HepG2 (cell line): ENCODE results near the gene BAHD1. TPM values are rescaled to one million over a fixed set of nuclear protein-coding genes. Genes with fewer than 3 reads are reported as not detected.

Experiments used
- ATAC-seq: fragments of 200-7000 bp; cut with Tn5 transposase; 3 replicates; pipeline ENCODE4 v1.9.1; 2020; ENCODE audit warnings: mild to moderate bottlenecking, moderate library complexity
- BruUV-seq: library from RNA; stranded (reverse); fragments of 400-500 nt; replicated peaks from 2 replicates; lab custom pipeline; 2021; lab: Mats Ljungman, UMichigan
- CTCF ChIA-PET: fragments of 300-600 bp; formaldehyde crosslinking; extraction: SDS; loops from one replicate; lab custom pipeline; 2021; ENCODE audit warnings: low total read pairs, inconsistent platforms, low intra/inter-chr PET ratio; lab: Yijun Ruan, JAX
- POLR2A ChIA-PET: fragments of 350-600 bp; sonication (Branson Sonifier 250); formaldehyde crosslinking; loops from one replicate; lab custom pipeline; 2020; ENCODE audit warnings: antibody characterized with exemption, inconsistent platforms; lab: Yijun Ruan, JAX
- DNase-seq: peaks from one replicate; pipeline ENCODE4 v3.0.0-alpha.2; 2015; ENCODE audit warnings: low spot score
- FAIRE-seq: peaks from 3 replicates; lab custom pipeline; 2011; peaks lifted over from hg19 to GRCh38; lab: Jason Lieb, UNC
- H2AFZ ChIP-seq: one replicate; pipeline ENCODE4 v1.6.1; 2011; ENCODE audit warnings: low read length, inconsistent platforms
- H3K27ac ChIP-seq: fragments of 300-600 bp; 3 replicates; pipeline ENCODE4 v1.8.0; 2011; ENCODE audit warnings: mixed run types, mild to moderate bottlenecking, mixed read lengths, low read length, inconsistent platforms; ENCODE audit not compliant: insufficient read depth; ENCODE audit errors: extremely low read length
- H3K27me3 ChIP-seq, 2 experiments: fragments of 200-600 bp in 1 of 2; 2 replicates in 1 of 2; 3 replicates in 1 of 2; pipeline versions ENCODE4 v1.6.0 to v1.8.0; 2011; ENCODE audit warnings: low read length in 2 of 2, mild to moderate bottlenecking in 2 of 2, moderate library complexity in 2 of 2, inconsistent platforms in 1 of 2; ENCODE audit not compliant: insufficient read depth in 2 of 2, control insufficient read depth in 1 of 2
- H3K36me3 ChIP-seq, 2 experiments: fragments of 200-600 bp in 1 of 2; replicated peaks in 1 of 2; 2 replicates in 1 of 2; 3 replicates in 1 of 2; pipeline versions ENCODE4 v1.5.1 to v1.8.0; 2011; ENCODE audit warnings: low read length in 2 of 2, inconsistent platforms in 1 of 2; ENCODE audit not compliant: insufficient read depth in 2 of 2, control insufficient read depth in 1 of 2
- H3K4me1 ChIP-seq: 2 replicates; pipeline ENCODE4 v1.5.1; 2012; ENCODE audit warnings: low read length, inconsistent platforms; ENCODE audit not compliant: insufficient read depth
- H3K4me2 ChIP-seq: 2 replicates; pipeline ENCODE4 v1.6.0; 2011; ENCODE audit warnings: low read depth, low read length, inconsistent platforms
- H3K4me3 ChIP-seq, 3 experiments: fragments of 200-600 bp in 1 of 3; sonication (generic), shearing (Covaris generic) in 1 of 3; replicated peaks in 1 of 3; 2 replicates each; pipeline ENCODE4 v1.5.1; 2011 to 2016; ENCODE audit warnings: low read length in 3 of 3, inconsistent platforms in 2 of 3, low read depth in 2 of 3, mild to moderate bottlenecking in 2 of 3, control low read depth in 1 of 3, mixed read lengths in 1 of 3; ENCODE audit not compliant: insufficient read depth in 1 of 3
- H3K79me2 ChIP-seq: one replicate; pipeline ENCODE4 v1.6.1; 2011; ENCODE audit warnings: low read length, inconsistent platforms; ENCODE audit not compliant: insufficient read depth
- H3K9ac ChIP-seq: 2 replicates; pipeline ENCODE4 v1.6.0; 2011; ENCODE audit warnings: mild to moderate bottlenecking, low read depth, low read length, inconsistent platforms; ENCODE audit not compliant: insufficient read depth
- H3K9me3 ChIP-seq: 2 replicates; pipeline ENCODE4 v1.5.1; 2012; ENCODE audit warnings: mild to moderate bottlenecking, low read length
- H4K20me1 ChIP-seq: 2 replicates; pipeline ENCODE4 v1.6.0; 2011; ENCODE audit warnings: inconsistent platforms, mild to moderate bottlenecking, low read length, moderate library complexity; ENCODE audit not compliant: insufficient read depth
- AGO2 ChIP-seq: fragments of 200-400 bp; formaldehyde crosslinking; optimal IDR thresholded peaks from 2 replicates; pipeline ENCODE3; 2017; ENCODE audit warnings: mild to moderate bottlenecking, low read depth, low read length, moderate library complexity
- ASH2L ChIP-seq: fragments of 300-600, 200-600 bp; sonication (generic); IDR thresholded peaks from 2 replicates; pipeline ENCODE4 v1.7.0; 2017; ENCODE audit warnings: low read depth, mild to moderate bottlenecking, moderate library complexity, mixed read lengths, low read length; ENCODE audit not compliant: insufficient read length
- CREB1 ChIP-seq, 2 experiments: fragments of 450-650 bp in 1 of 2; IDR thresholded peaks; 2 replicates each; pipeline ENCODE4 v1.6.1; 2016 to 2017; ENCODE audit warnings: control low read depth in 1 of 2, mild to moderate bottlenecking in 1 of 2, missing compliant biosample characterization in 1 of 2, missing genetic modification characterization in 1 of 2
- GATAD2A ChIP-seq: IDR thresholded peaks from 2 replicates; pipeline ENCODE4 v1.6.1; 2016
- HCFC1 ChIP-seq: fragments of 150-350 bp; IDR thresholded peaks from 2 replicates; pipeline ENCODE4 v1.6.1; 2014; ENCODE audit warnings: low read depth, low read length
- NONO ChIP-seq, 2 experiments: fragments of 450-650 bp in 1 of 2; sonication (generic) in 1 of 2; formaldehyde crosslinking in 1 of 2; IDR thresholded peaks in 1 of 2; conservative IDR thresholded peaks in 1 of 2; 2 replicates each; pipeline versions ENCODE4 v1.6.1 to v1.8.0; 2017 to 2022; ENCODE audit warnings: mild to moderate bottlenecking in 1 of 2, missing genetic modification reagents in 1 of 2, moderate library complexity in 1 of 2
- ONECUT2 ChIP-seq: sonication (generic); formaldehyde crosslinking; IDR thresholded peaks from 2 replicates; pipeline ENCODE4 v1.4.0; 2020; ENCODE audit warnings: missing genetic modification reagents
- RFXANK ChIP-seq: IDR thresholded peaks from 2 replicates; pipeline ENCODE4 v1.6.1; 2016
- RORA ChIP-seq: sonication (generic); formaldehyde crosslinking; IDR thresholded peaks from 2 replicates; pipeline ENCODE4 v1.5.0; 2020; ENCODE audit warnings: mild to moderate bottlenecking, missing genetic modification reagents, moderate library complexity
- SMARCC2 ChIP-seq: fragments of 450-650 bp; IDR thresholded peaks from 2 replicates; pipeline ENCODE4 v1.6.1; 2017; ENCODE audit warnings: antibody characterized with exemption, mild to moderate bottlenecking
- ZNF430 ChIP-seq: sonication (generic); formaldehyde crosslinking; IDR thresholded peaks from 2 replicates; pipeline ENCODE4 v1.9.0; 2021; ENCODE audit warnings: mild to moderate bottlenecking, missing genetic modification reagents
- ZNF543 ChIP-seq: sonication (generic); formaldehyde crosslinking; IDR thresholded peaks from 2 replicates; pipeline ENCODE4 v1.4.0; 2020; ENCODE audit warnings: mild to moderate bottlenecking, missing genetic modification reagents
- ZSCAN31 ChIP-seq: sonication (generic); formaldehyde crosslinking; IDR thresholded peaks from 2 replicates; pipeline ENCODE4 v1.5.0; 2020; ENCODE audit warnings: low read depth, mild to moderate bottlenecking, missing genetic modification reagents
- WGBS: methylation state at CpG from one replicate; pipeline ENCODE4 v1.1.6; 2017; ENCODE audit warnings: low lambda C conversion rate; 5-methylcytosine and 5-hydroxymethylcytosine counted together
- in situ Hi-C: cut with HindIII; loops from 2 replicates; pipeline ENCODE4 v1.10.0; 2017; ENCODE audit warnings: low pct_unique_long_range_greater_than_20kb; ENCODE audit not compliant: extremely low pct_ligation_motif_present
- intact Hi-C: fragments of 100-400 bp; cut with micrococcal nuclease; formaldehyde crosslinking; loops from one replicate; pipeline ENCODE4 v1.10.0; 2022; ENCODE audit not compliant: unreplicated experiment
- polyA plus RNA-seq, 8 experiments: library from polyadenylated mRNA; depleted of rRNA in 3 of 8; stranded (reverse) in 7 of 8; unstranded in 1 of 8; fragments of >200 nt; fragmentation: Illumina TruSeq in 4 of 8; extraction: Trizol in 4 of 8; gene quantifications; 2 replicates each; pipeline versions ENCODE4 v1.2.1 to v1.2.3, GENCODE V29; 2011 to 2016; ENCODE audit warnings: low read depth in 4 of 8, missing spikeins in 1 of 8, mixed read lengths in 1 of 8; ENCODE audit not compliant: insufficient read depth in 1 of 8
- total RNA-seq, 5 experiments: library from RNA; depleted of rRNA; stranded (reverse); fragments of >200 nt; fragmentation: Illumina TruSeq; extraction: Trizol; gene quantifications; 2 replicates each; pipeline ENCODE4 v1.2.3, GENCODE V29; 2016; ENCODE audit warnings: low read depth in 1 of 5

The BAHD1 gene
- total and polyA plus RNA-seq, 2 of the 13 experiments (the other 11 are each of a cell fraction or from before 2014, with no cell fraction given): 3.3 to 8.7 TPM

GRCh38 chr15:40416056-40416455 lies 24.7 kb upstream of the BAHD1 start:
- intact Hi-C loops: no loop called here

GRCh38 chr15:40418126-40418525 lies 22.6 kb upstream of the BAHD1 start:
- 96% methylated on average over 8 of the region's 10 CpGs for WGBS
- in situ Hi-C loops: no loop called here

More at GRCh38 chr15:40416056-40416455, 24.7 kb upstream of the BAHD1 start:
- no peaks in the 10 kb centered on the region; a peak in 1 of 5 replicates for H3K27me3 ChIP-seq
- no peak overlapping the region for H3K4me3 ChIP-seq
- 100% methylated on average over 8 of the region's 14 CpGs for WGBS
- H4K20me1 ChIP-seq: no peaks in the 10 kb centered on the region; the same call in 1 of the 2 replicates
- BruUV-seq: no TSS peak
- ChIA-PET POLR2A (no interaction called here), CTCF (no interaction called here)
- no peaks in the 10 kb centered on the region for H3K9me3 ChIP-seq
- peaks cover 22 to 46% of the 10 kb centered on the region in 2 experiments for H3K36me3 ChIP-seq
- DNase-seq: no peak
- no peaks in the 10 kb centered on the region for H3K79me2 ChIP-seq
- ATAC-seq: no peak
- TF ChIP-seq ZNF430 (CRISPR knock-in tag) (no peak), ASH2L (no peak), NONO (IDR thresholded peaks at IDR 0.05) (no peak), NONO (CRISPR knock-in tag; conservative IDR thresholded peaks at IDR 0.05) (no peak), RFXANK (CRISPR knock-in tag) (no peak), AGO2 (peak; percentile 45)
- in situ Hi-C loops: no loop called here
- no peak for FAIRE-seq
- no peak overlapping the region for H3K9ac ChIP-seq
- no peak overlapping the region for H2AFZ ChIP-seq
- peaks cover 21% of the 10 kb centered on the region for H3K4me1 ChIP-seq
- no peak overlapping the region for H3K27ac ChIP-seq
- H3K4me2 ChIP-seq: no peak overlapping the region

More at GRCh38 chr15:40418126-40418525, 22.6 kb upstream of the BAHD1 start:
- no peak overlapping the region for H3K4me3 ChIP-seq
- TF ChIP-seq CREB1 (IDR thresholded peaks at IDR 0.05) (no peak), CREB1 (CRISPR knock-in tag; IDR thresholded peaks at IDR 0.05) (no peak), ONECUT2 (no peak), SMARCC2 (no peak), ZSCAN31 (CRISPR knock-in tag) (no peak), RORA (CRISPR knock-in tag) (no peak), ZNF543 (CRISPR knock-in tag) (no peak), GATAD2A (no peak), HCFC1 (no peak)
- no peaks in the 10 kb centered on the region for H3K9me3 ChIP-seq
- no peak overlapping the region for H3K4me2 ChIP-seq
- DNase-seq (no peak), ATAC-seq (no peak), FAIRE-seq (no peak)
- no peaks in the 10 kb centered on the region; the same call in 1 of the 2 replicates for H4K20me1 ChIP-seq
- POLR2A ChIA-PET: interaction anchor here (1.3 kb wide), 1 partner anchor 9 kb away, joined by 3 read pairs; no protein-coding TSS in a partner anchor
- no peaks in the 10 kb centered on the region for H3K79me2 ChIP-seq
- CTCF ChIA-PET: no interaction called here
- intact Hi-C loops: no loop called here
- BruUV-seq: no TSS peak
- no peak overlapping the region for H2AFZ ChIP-seq
- H3K36me3 ChIP-seq: peaks cover 12 to 38% of the 10 kb centered on the region in 2 experiments; a peak in 4 of 5 replicates
- H3K9ac ChIP-seq: no peak overlapping the region
- H3K4me1 ChIP-seq: peaks cover 11% of the 10 kb centered on the region
- no peak overlapping the region for H3K27ac ChIP-seq
- no peaks in the 10 kb centered on the region; a peak in 1 of 5 replicates for H3K27me3 ChIP-seq
